Heart right ventricle (tissue), 16 donors: ENCODE measurements around the gene LTBP1. TPM values are rescaled to one million over a fixed set of nuclear protein-coding genes. Genes with fewer than 3 reads are reported as not detected.

Experiments
- ATAC-seq, 8 donors: fragments of 200-7000 bp; cut with Tn5 transposase; one replicate each; pipeline ENCODE4 v1.9.1; 2020; ENCODE audit warnings: mild to moderate bottlenecking in 8 of 8, moderate library complexity in 8 of 8, moderate number of reproducible peaks in 1 of 8
- DNase-seq, 2 donors: peaks; one replicate each; pipeline ENCODE4 v3.0.0-alpha.2; 2020
- H3K27ac ChIP-seq, 10 donors: fragments of 200-600 bp; sonication (generic) in 2 of 10; one replicate each; pipeline versions ENCODE4 v1.5.0 to v1.8.0; 2020 to 2022; ENCODE audit warnings: mild to moderate bottlenecking in 3 of 10
- H3K27me3 ChIP-seq, 7 donors: fragments of 200-600 bp; one replicate each; pipeline ENCODE4 v1.8.0; 2021 to 2022; ENCODE audit warnings: mild to moderate bottlenecking in 2 of 7
- H3K36me3 ChIP-seq, 9 donors: fragments of 200-600 bp; sonication (generic) in 1 of 9; one replicate each; pipeline versions ENCODE4 v1.5.0 to v1.8.0; 2020 to 2022; ENCODE audit warnings: mild to moderate bottlenecking in 2 of 9
- H3K4me1 ChIP-seq, 9 donors: fragments of 200-600 bp; sonication (generic) in 1 of 9; one replicate each; pipeline versions ENCODE4 v1.5.0 to v1.8.0; 2020 to 2022; ENCODE audit warnings: mild to moderate bottlenecking in 4 of 9
- H3K4me3 ChIP-seq, 10 donors: fragments of 200-600 bp; sonication (generic) in 2 of 10; one replicate each; pipeline versions ENCODE4 v1.5.0 to v1.8.0; 2020 to 2022; ENCODE audit warnings: mild to moderate bottlenecking in 7 of 10, moderate library complexity in 2 of 10
- H3K9me3 ChIP-seq, 11 donors: fragments of 200-600 bp in 10 of 11; sonication (generic) in 2 of 11; one replicate each; pipeline versions ENCODE4 v1.5.0 to v1.8.0; 2013 to 2022; ENCODE audit warnings: mild to moderate bottlenecking in 2 of 11, control low read depth in 1 of 11, moderate library complexity in 1 of 11
- CTCF ChIP-seq, 9 donors: fragments of 200-600 bp; sonication (generic) in 2 of 9; IDR thresholded peaks; one replicate each; pipeline versions ENCODE4 v1.5.0 to v1.8.0; 2021 to 2022; ENCODE audit warnings: antibody characterized with exemption in 9 of 9, mild to moderate bottlenecking in 5 of 9, moderate library complexity in 1 of 9
- WGBS, 2 donors: extraction: QIAGEN DNeasy Blood & Tissue Kit; methylation state at CpG; one replicate each; pipeline ENCODE4 v1.1.7; 2013; ENCODE audit warnings: inconsistent platforms in 1 of 2; 5-methylcytosine and 5-hydroxymethylcytosine counted together
- intact Hi-C, 10 donors: fragments of 100-400 bp; cut with DNase I; formaldehyde crosslinking; loops; one replicate each; pipeline versions ENCODE4 v1.11.1 to v1.14.2; 2022
- polyA plus RNA-seq, 2 donors: library from polyadenylated mRNA; stranded (reverse); fragments of 200-250 nt; gene quantifications; one replicate each; pipeline ENCODE4 v1.2.3, GENCODE V29; 2013
- total RNA-seq, 10 donors: library from RNA; stranded (reverse); fragmentation: NEBNext Ultra II Directional in 3 of 10; extraction: Animal tissue kit (Norgen Biotek cat#: 25700) in 3 of 10; gene quantifications; one replicate each; pipeline versions ENCODE4 v1.2.1 to v1.2.4, GENCODE V29; 2021 to 2023
- donor health status: Arrhythmogenic right ventricular cardiomyopathy.
- donor health status: ischemic (EF 13 %, LVEDD 7.1; RV severe dilation, severe dysfunction).
- donor health status: healthy with polysubstance abuse.
- donor health status: DM: no; HTN: yes; CAD: no.
- donor health status: DM: no; HTN: no; CAD: no.
- donor health status: ischemic (EF 25% LVEDD 6.9; RV normal size, moderate dysfunction).
- donor health status: ischemic (EF 25% LVEDD 5.7; RV mildly dilated, moderate dysfunction).
- donor health status: healthy.
- donor health status: DM: yes; HTN: yes; CAD: no.
- donor health status: Ischemic cardiomyopathy.
- donor health status: ischemic (EF 35%, LVEDD 5.7; RV mildly dilated, moderate dysfunction).
- donor health status: nonischemic (EF 11% LVEDD 7.7; RV severe dilation, severe dysfunction).
- donor health status: DM: yes; HTN: yes; CAD: no.
- donor health status: PGD.
- donor health status: ischemic (EF 29% LVEDD 5.4; RV normal size, mild dysfunction).
- donor health status: nonischemic (EF 23%, LVEDD 6.1; RV moderate dilation, normal function).

LTBP1 gene
- total and polyA plus RNA-seq, 12 donors: 22.4 to 164 (median 84.3) TPM

- H3K36me3 ChIP-seq: no peaks in the 10 kb centered on the region
- TF ChIP-seq CTCF (IDR thresholded peaks at IDR 0.05): no peak
- peaks cover 0 to 11% (median 4%) of the 10 kb centered on the region in 11 donors for H3K9me3 ChIP-seq
- H3K27me3 ChIP-seq: no peaks in the 10 kb centered on the region
- no peak overlapping the region for H3K4me3 ChIP-seq
- DNase-seq (no peak), ATAC-seq (no peak)
- peak overlapping the region in 2 of 10 donors; percentile 56 to 66 for H3K27ac ChIP-seq
- peaks cover 0 to 29% (median 7%) of the 10 kb centered on the region in 9 donors for H3K4me1 ChIP-seq
- 80% methylated on average over 6 of the region's 6 CpGs for WGBS, 2 donors
- intact Hi-C loops: no loop called here
Observed at GRCh38 chr2:33093283-33093993, 146.7 kb downstream of the LTBP1 start.

- Histone ChIP-seq H3K27me3 (no peaks in the 10 kb centered on the region), H3K27ac (no peak overlapping the region), H3K4me1 (peaks cover 0 to 29% (median 7%) of the 10 kb centered on the region in 9 donors), H3K4me3 (no peak overlapping the region), H3K9me3 (peaks cover 0 to 11% (median 4%) of the 10 kb centered on the region in 11 donors), H3K36me3 (no peaks in the 10 kb centered on the region)
- DNase-seq (no peak), ATAC-seq (peak in 1 of 8 donors; percentile 17)
- intact Hi-C loops: no loop called here
- no peak for TF ChIP-seq CTCF (IDR thresholded peaks at IDR 0.05)
- 43 to 44% methylated on average over 1 of the region's 1 CpG for WGBS, 2 donors
Observed at GRCh38 chr2:33094303-33094702, 147.6 kb downstream of the LTBP1 start.

GRCh38 chr2:33099989-33100388 lies 153.2 kb downstream of the LTBP1 start:
- no peaks in the 10 kb centered on the region for H3K36me3 ChIP-seq

GRCh38 chr2:33100921-33101320 lies 154.2 kb downstream of the LTBP1 start:
- H3K27ac ChIP-seq: no peak overlapping the region
- TF ChIP-seq CTCF (IDR thresholded peaks at IDR 0.05): no peak
- no peak for ATAC-seq

More at GRCh38 chr2:33099989-33100388, 153.2 kb downstream of the LTBP1 start:
- Histone ChIP-seq H3K9me3 (peaks cover 0 to 10% (median 4%) of the 10 kb centered on the region in 11 donors), H3K27ac (no peak overlapping the region), H3K27me3 (no peaks in the 10 kb centered on the region), H3K4me1 (peaks cover 0 to 49% (median 28%) of the 10 kb centered on the region in 9 donors), H3K4me3 (no peak overlapping the region)
- peak in 2 of 8 donors; percentile 38 to 49 for ATAC-seq
- DNase-seq: no peak
- no peak for TF ChIP-seq CTCF (IDR thresholded peaks at IDR 0.05)
- WGBS, 2 donors: 70 to 75% methylated on average over 4 of the region's 4 CpGs
- intact Hi-C loops: no loop called here

More at GRCh38 chr2:33100921-33101320, 154.2 kb downstream of the LTBP1 start:
- Histone ChIP-seq H3K4me1 (peaks cover 0 to 50% (median 28%) of the 10 kb centered on the region in 9 donors), H3K36me3 (no peaks in the 10 kb centered on the region), H3K9me3 (peaks cover 0 to 2% (median 0%) of the 10 kb centered on the region in 11 donors), H3K4me3 (no peak overlapping the region), H3K27me3 (no peaks in the 10 kb centered on the region)
- no peak for DNase-seq
- intact Hi-C loops: no loop called here
